ENCODE data around the gene PTPRN2.

Gene PTPRN2

DNA sequence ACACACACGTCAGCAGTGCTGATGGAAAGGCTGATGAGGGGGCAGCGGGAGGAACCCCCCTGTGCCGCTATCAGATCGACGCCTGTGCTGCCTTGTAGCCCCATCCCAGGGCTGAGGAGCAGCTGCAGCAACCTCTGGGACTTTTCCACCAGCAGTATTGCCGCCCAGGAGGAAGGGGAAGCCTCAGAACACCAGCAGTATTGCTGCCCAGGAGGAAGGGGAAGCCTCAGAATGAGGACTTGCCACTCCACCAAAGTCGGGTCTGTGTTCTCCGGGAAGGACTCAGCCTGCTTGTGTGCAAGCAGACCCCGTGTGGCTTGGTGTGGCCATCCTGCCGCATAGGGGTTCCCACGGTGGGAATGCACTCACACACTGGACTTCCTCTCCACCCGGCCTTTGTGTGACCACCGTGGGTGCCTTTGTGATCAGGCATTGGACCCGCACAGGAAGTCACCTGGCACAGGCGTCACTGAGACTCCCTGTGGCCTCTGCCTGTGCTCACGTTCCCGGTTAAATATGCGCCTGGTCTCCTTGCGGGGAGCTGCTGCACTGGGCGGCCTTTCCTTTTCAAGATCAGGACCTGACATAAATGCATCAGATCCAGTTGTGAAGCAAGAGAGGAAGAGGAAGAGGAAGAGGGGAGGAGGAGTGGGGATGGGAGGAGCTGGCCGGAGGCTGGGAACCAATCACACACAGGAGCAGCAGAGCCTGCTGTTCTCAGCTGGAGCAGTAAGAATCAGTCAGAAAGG is 1002.3 kb downstream of the PTPRN2 start:
- TF ChIP-seq, protein P1, sequence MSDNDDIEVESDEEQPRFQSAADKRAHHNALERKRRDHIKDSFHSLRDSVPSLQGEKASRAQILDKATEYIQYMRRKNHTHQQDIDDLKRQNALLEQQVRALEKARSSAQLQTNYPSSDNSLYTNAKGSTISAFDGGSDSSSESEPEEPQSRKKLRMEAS (IDR thresholded peaks at IDR 0.05; ENCODE audit: low read depth, low read length) = no peak
- no peak for TF ChIP-seq POLR2A (IDR thresholded peaks at IDR 0.05; ENCODE audit: extremely low read depth, insufficient read length)
- TF ChIP-seq MYC (IDR thresholded peaks at IDR 0.05; ENCODE audit: low read depth, low read length) = no peak
- TF ChIP-seq CTCF (IDR thresholded peaks at IDR 0.05; ENCODE audit: low read depth, low read length) = no peak
- H3K4me3 ChIP-seq (ENCODE audit: low read depth, low read length) = no peak overlapping the region
- DNase-seq (ENCODE audit: low read depth) = peak; percentile 82

- H3K4me3 ChIP-seq (ENCODE audit: low read depth, low read length) = no peak overlapping the region
- no peak for TF ChIP-seq CTCF (IDR thresholded peaks at IDR 0.05; ENCODE audit: low read depth, low read length)
- TF ChIP-seq MYC (IDR thresholded peaks at IDR 0.05; ENCODE audit: low read depth, low read length) = no peak
- TF ChIP-seq, protein P1 (IDR thresholded peaks at IDR 0.05; ENCODE audit: low read depth, low read length) = no peak
- TF ChIP-seq POLR2A (IDR thresholded peaks at IDR 0.05; ENCODE audit: extremely low read depth, insufficient read length) = no peak
- DNase-seq (ENCODE audit: low read depth) = no peak
These were observed 1003.2 kb downstream of the PTPRN2 start for GRCh38 chr7:157584420-157584819.

DNA sequence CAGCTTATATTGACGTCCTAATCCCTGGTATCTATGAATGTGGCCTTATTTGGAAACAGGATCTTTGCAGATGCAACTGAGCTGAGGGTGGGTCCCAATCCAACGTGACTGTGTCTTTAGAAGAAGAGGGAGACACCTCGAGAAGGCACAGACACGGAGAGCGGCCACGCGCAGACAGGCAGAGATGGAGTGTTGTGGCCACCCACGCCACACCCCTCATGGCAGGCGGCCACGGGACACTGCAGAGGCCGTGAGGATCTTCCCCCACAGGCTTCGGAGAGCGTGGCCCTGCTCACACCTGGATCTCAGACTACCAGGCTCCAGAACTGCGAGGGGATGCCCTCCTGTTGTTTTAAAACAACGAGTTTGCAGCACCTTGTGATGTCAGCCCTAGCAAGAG is 1005.9 kb downstream of the PTPRN2 start:
- no peak overlapping the region for H3K4me3 ChIP-seq (ENCODE audit: low read depth, low read length)
- no peak for DNase-seq (ENCODE audit: low read depth)
- no peak for TF ChIP-seq CTCF (IDR thresholded peaks at IDR 0.05; ENCODE audit: low read depth, low read length)
- TF ChIP-seq, protein P1 (IDR thresholded peaks at IDR 0.05; ENCODE audit: low read depth, low read length) = no peak
- no peak for TF ChIP-seq MYC (IDR thresholded peaks at IDR 0.05; ENCODE audit: low read depth, low read length)
- TF ChIP-seq POLR2A (IDR thresholded peaks at IDR 0.05; ENCODE audit: extremely low read depth, insufficient read length) = no peak

DNA sequence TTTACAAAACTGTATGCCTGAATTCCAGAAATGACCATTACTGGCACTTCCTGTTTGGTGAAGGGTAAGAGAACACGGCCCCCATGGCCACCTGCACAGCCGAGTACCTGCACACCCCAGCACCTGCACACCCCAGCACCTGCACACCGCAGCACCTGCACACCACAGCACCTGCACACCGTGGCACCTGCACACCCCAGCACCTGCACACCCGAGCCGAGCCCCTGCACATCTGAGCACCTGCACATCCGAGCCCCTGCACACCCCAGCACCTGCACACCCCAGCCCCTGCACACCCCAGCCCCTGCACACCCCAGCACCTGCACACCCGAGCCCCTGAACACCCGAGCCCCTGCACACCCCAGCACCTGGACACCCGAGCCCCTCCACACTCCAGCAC is 1007.3 kb downstream of the PTPRN2 start:
- no peak for TF ChIP-seq POLR2A (IDR thresholded peaks at IDR 0.05; ENCODE audit: extremely low read depth, insufficient read length)
- TF ChIP-seq, protein P1 (IDR thresholded peaks at IDR 0.05; ENCODE audit: low read depth, low read length) = no peak
- no peak for TF ChIP-seq MYC (IDR thresholded peaks at IDR 0.05; ENCODE audit: low read depth, low read length)
- TF ChIP-seq CTCF (IDR thresholded peaks at IDR 0.05; ENCODE audit: low read depth, low read length) = no peak
- no peak overlapping the region for H3K4me3 ChIP-seq (ENCODE audit: low read depth, low read length)
- no peak for DNase-seq (ENCODE audit: low read depth)

DNA sequence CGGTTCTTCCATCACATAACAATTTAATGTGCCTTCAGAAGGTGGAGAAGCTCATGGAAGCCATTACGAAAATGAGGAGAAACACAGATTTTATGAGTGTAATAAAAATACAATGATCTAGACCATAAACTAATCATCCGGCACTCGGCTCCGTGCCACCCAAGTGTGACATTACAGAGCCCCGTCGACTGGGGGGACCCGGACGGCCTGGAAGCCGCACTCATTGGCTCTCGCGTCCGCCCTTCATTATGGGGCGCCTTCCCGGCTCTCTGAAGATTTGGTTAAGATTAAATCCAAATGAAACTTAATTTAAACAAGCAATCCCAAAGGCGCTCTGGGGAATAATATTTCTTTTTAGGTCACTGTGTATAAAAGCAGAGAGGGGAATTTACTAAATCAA is 1008.2 kb downstream of the PTPRN2 start:
- TF ChIP-seq, protein P1 (IDR thresholded peaks at IDR 0.05; ENCODE audit: low read depth, low read length) = no peak
- TF ChIP-seq POLR2A (IDR thresholded peaks at IDR 0.05; ENCODE audit: extremely low read depth, insufficient read length) (no peak), CTCF (IDR thresholded peaks at IDR 0.05; ENCODE audit: low read depth, low read length) (no peak), MYC (IDR thresholded peaks at IDR 0.05; ENCODE audit: low read depth, low read length) (no peak)
- DNase-seq (ENCODE audit: low read depth) = no peak

More for the DNA sequence above, 1008.2 kb downstream of the PTPRN2 start:
- H3K4me3 ChIP-seq (ENCODE audit: low read depth, low read length) = no peak overlapping the region
